K562 (cell line): ENCODE data around the gene COL23A1. TPM values are rescaled to one million over a fixed set of nuclear protein-coding genes. Genes with fewer than 3 reads are reported as not detected.
A peak's percentile ranks its signal among the peaks of the same experiment; 100 is the strongest.

ENCODE experiments used
- ATAC-seq: fragments of 200-7000 bp; cut with Tn5 transposase; 3 replicates; pipeline ENCODE4 v1.9.1; 2020; ENCODE audit warnings: moderate library complexity
- BruUV-seq: library from RNA; stranded (reverse); fragments of 400-500 nt; replicated peaks from 2 replicates; lab custom pipeline; 2021; lab: Mats Ljungman, UMichigan
- CTCF ChIA-PET: fragments of 300-600 bp; formaldehyde crosslinking; extraction: SDS; loops from one replicate; lab custom pipeline; 2021; ENCODE audit warnings: low intra/inter-chr PET ratio; lab: Yijun Ruan, JAX
- POLR2A ChIA-PET: fragments of 300-600, 350-650 bp; sonication (Branson Sonifier 250); formaldehyde crosslinking; extraction: SDS; loops from one replicate; lab custom pipeline; 2021; ENCODE audit warnings: antibody characterized with exemption, inconsistent platforms; lab: Yijun Ruan, JAX
- DNase-seq, 4 experiments: peaks; one replicate each; pipeline versions ENCODE4 v3.0.0 to v3.0.0-alpha.2; 2011 to 2018; ENCODE audit warnings: low spot score in 3 of 4, mixed read lengths in 3 of 4; ENCODE audit errors: extremely low read depth in 1 of 4
- FAIRE-seq: peaks from 2 replicates; lab custom pipeline; 2011; peaks lifted over from hg19 to GRCh38; lab: Jason Lieb, UNC
- H2AFZ ChIP-seq: 2 replicates; pipeline ENCODE4 v1.6.0; 2011; ENCODE audit warnings: low read depth, low read length, control low read depth, inconsistent platforms
- H3K27ac ChIP-seq: fragments of 200-600 bp; 3 replicates; pipeline ENCODE4 v1.8.0; 2011; ENCODE audit warnings: low read depth, mild to moderate bottlenecking, control low read depth, inconsistent platforms, low read length, moderate library complexity, mixed read lengths; ENCODE audit errors: extremely low read depth
- H3K27me3 ChIP-seq, 2 experiments: fragments of 300-600 bp in 1 of 2; 2 replicates in 1 of 2; 3 replicates in 1 of 2; pipeline versions ENCODE4 v1.6.0 to v1.8.0; 2011; ENCODE audit warnings: inconsistent platforms in 2 of 2, low read length in 2 of 2, mild to moderate bottlenecking in 1 of 2, mixed read lengths in 1 of 2, moderate library complexity in 1 of 2; ENCODE audit not compliant: control insufficient read depth in 2 of 2, insufficient read depth in 2 of 2
- H3K36me3 ChIP-seq: fragments of 300-600 bp; 3 replicates; pipeline ENCODE4 v1.8.0; 2011; ENCODE audit warnings: mild to moderate bottlenecking, low read length, inconsistent platforms; ENCODE audit not compliant: control insufficient read depth, insufficient read depth
- H3K4me1 ChIP-seq, 2 experiments: fragments of 200-600 bp in 1 of 2; replicated peaks in 1 of 2; 2 replicates in 1 of 2; 3 replicates in 1 of 2; pipeline versions ENCODE4 v1.5.1 to v1.8.0; 2011; ENCODE audit warnings: inconsistent platforms in 2 of 2, low read length in 2 of 2, mild to moderate bottlenecking in 1 of 2, mixed read lengths in 1 of 2, moderate library complexity in 1 of 2; ENCODE audit not compliant: control insufficient read depth in 2 of 2, insufficient read depth in 2 of 2
- H3K4me2 ChIP-seq: 2 replicates; pipeline ENCODE4 v1.6.1; 2011; ENCODE audit warnings: low read length, control low read depth, inconsistent platforms, mixed read lengths; ENCODE audit not compliant: insufficient read depth
- H3K4me3 ChIP-seq: fragments of 200-600 bp; sonication (generic), shearing (Covaris generic); 2 replicates; pipeline ENCODE4 v1.5.1; 2016; ENCODE audit warnings: control low read depth, inconsistent platforms
- H3K79me2 ChIP-seq: fragments of 200-600 bp; 3 replicates; pipeline ENCODE4 v1.8.0; 2011; ENCODE audit warnings: low read length, inconsistent platforms; ENCODE audit not compliant: control insufficient read depth, insufficient read depth
- H3K9ac ChIP-seq, 2 experiments: 2 replicates each; pipeline versions ENCODE4 v1.6.0 to v1.6.1; 2011; ENCODE audit warnings: low read depth in 2 of 2, low read length in 2 of 2, control low read depth in 1 of 2, inconsistent platforms in 1 of 2, mild to moderate bottlenecking in 1 of 2, mixed read lengths in 1 of 2; ENCODE audit not compliant: insufficient read depth in 1 of 2
- H3K9me1 ChIP-seq: one replicate; pipeline ENCODE4 v1.6.0; 2011; ENCODE audit warnings: inconsistent platforms, mild to moderate bottlenecking, low read length, moderate library complexity; ENCODE audit not compliant: control insufficient read depth, insufficient read depth
- H3K9me3 ChIP-seq: replicated peaks from 2 replicates; pipeline ENCODE4 v1.5.1; 2011; ENCODE audit warnings: low read depth, low read length, inconsistent platforms; ENCODE audit not compliant: control insufficient read depth, insufficient read depth
- H4K20me1 ChIP-seq: replicated peaks from 2 replicates; pipeline ENCODE4 v1.6.1; 2011; ENCODE audit warnings: low read length, inconsistent platforms, mixed read lengths; ENCODE audit not compliant: control insufficient read depth, insufficient read depth
- ARID1B ChIP-seq: fragments of 450-650 bp; IDR thresholded peaks from 2 replicates; pipeline ENCODE4 v1.6.1; 2016; ENCODE audit warnings: antibody characterized with exemption, mild to moderate bottlenecking, inconsistent platforms
- CBFA2T2 ChIP-seq: fragments of 450-650 bp; conservative IDR thresholded peaks from 2 replicates; pipeline ENCODE4 v1.6.1; 2017; ENCODE audit warnings: mild to moderate bottlenecking
- CEBPG ChIP-seq, 3 experiments: fragments of 200-800 bp in 1 of 3; sonication (Bioruptor generic) in 1 of 3; sonication (generic) in 1 of 3; formaldehyde crosslinking in 1 of 3; IDR thresholded peaks in 2 of 3; conservative IDR thresholded peaks in 1 of 3; 2 replicates each; pipeline versions ENCODE4 v1.6.1 to v1.8.0; 2016 to 2022; ENCODE audit warnings: missing compliant biosample characterization in 2 of 3, missing genetic modification characterization in 2 of 3, mild to moderate bottlenecking in 1 of 3, missing genetic modification reagents in 1 of 3
- ERF ChIP-seq: fragments of 450-650 bp; formaldehyde crosslinking; IDR thresholded peaks from 2 replicates; pipeline ENCODE4 v1.4.0; 2020; ENCODE audit warnings: mild to moderate bottlenecking, mixed read lengths
- FOSL1 ChIP-seq: fragments of 200-800 bp; sonication (Bioruptor generic); conservative IDR thresholded peaks from 2 replicates; pipeline ENCODE4 v1.6.1; 2016; ENCODE audit warnings: missing genetic modification characterization, missing compliant biosample characterization
- FUS ChIP-seq: fragments of 200-400 bp; formaldehyde crosslinking; optimal IDR thresholded peaks from 2 replicates; pipeline ENCODE3; 2017; ENCODE audit warnings: low read depth, low read length
- GTF3C2 ChIP-seq: IDR thresholded peaks from 3 replicates; pipeline ENCODE4 v1.6.1; 2011; ENCODE audit warnings: borderline replicate concordance, mild to moderate bottlenecking, moderate library complexity; ENCODE audit not compliant: insufficient read length; ENCODE audit errors: extremely low read depth
- NFE2 ChIP-seq: IDR thresholded peaks from 2 replicates; pipeline ENCODE4 v1.6.1; 2014; ENCODE audit warnings: antibody characterized with exemption, low read depth
- TAL1 ChIP-seq: fragments of 450-650 bp; IDR thresholded peaks from 2 replicates; pipeline ENCODE4 v1.6.1; 2016; ENCODE audit warnings: mild to moderate bottlenecking
- TCF7L2 ChIP-seq: fragments of 150-350 bp; IDR thresholded peaks from 2 replicates; pipeline ENCODE4 v1.6.1; 2016; ENCODE audit warnings: low read depth, mild to moderate bottlenecking, low read length, moderate library complexity
- ZBTB12 ChIP-seq: fragments of 250-450 bp; sonication (Bioruptor Pico); IDR thresholded peaks from 2 replicates; pipeline ENCODE4 v1.4.0; 2020
- ZNF224 ChIP-seq: sonication (generic); formaldehyde crosslinking; IDR thresholded peaks from 2 replicates; pipeline ENCODE4 v1.8.0; 2022; ENCODE audit warnings: mild to moderate bottlenecking, missing genetic modification reagents
- WGBS: fragments of 100-300 bp; shearing (Covaris generic); methylation state at CpG from one replicate; pipeline ENCODE4 v1.1.6; 2016; ENCODE audit warnings: low coverage, mixed read lengths; ENCODE audit not compliant: insufficient coverage; ENCODE audit errors: missing lambda C conversion rate; 5-methylcytosine and 5-hydroxymethylcytosine counted together
- in situ Hi-C: fragments of 300-500 bp; cut with MboI; formaldehyde crosslinking; loops from 4 replicates; pipeline ENCODE4 v1.15.0; 2018; ENCODE audit warnings: inconsistent platforms, mixed read lengths
- intact Hi-C: fragments of 100-400 bp; cut with micrococcal nuclease; formaldehyde crosslinking; loops from 2 replicates; pipeline ENCODE4 v1.14.2; 2022
- polyA plus RNA-seq, 8 experiments: library from polyadenylated mRNA; depleted of rRNA in 4 of 8; stranded (reverse) in 5 of 8; unstranded in 3 of 8; fragments of >200 nt; fragmentation: Nextera tagmentation in 2 of 8; fragmentation: Illumina TruSeq in 1 of 8; extraction: Ambion mirVana in 2 of 8; extraction: Trizol in 1 of 8; gene quantifications; 2 replicates each; pipeline versions ENCODE4 v1.2.1 to v1.2.3, GENCODE V29; 2011 to 2014; ENCODE audit warnings: inconsistent platforms in 1 of 8, missing spikeins in 1 of 8
- total RNA-seq, 7 experiments: library from RNA; depleted of rRNA in 6 of 7; stranded (reverse); fragments of >200 nt in 6 of 7; fragmentation: Illumina TruSeq in 2 of 7; extraction: Trizol in 2 of 7; gene quantifications; 2 replicates each; pipeline versions ENCODE4 v1.2.1 to v1.2.3, GENCODE V29; 2011 to 2021; ENCODE audit warnings: low replicate concordance in 1 of 7

Gene COL23A1
- total and polyA plus RNA-seq, 9 of the 15 experiments (the other 6 are each of a cell fraction or from before 2014, with no cell fraction given), result 0.09 TPM; not detected in 8

GRCh38 chr5:178453224-178453623, 137.0 kb downstream of the COL23A1 start (continued):
- no peak for TF ChIP-seq FUS
- TF ChIP-seq ZNF224 (CRISPR knock-in tag), result no peak
- peak; percentile 39 for TF ChIP-seq ARID1B
- peak; percentile 37; the same call in 1 of the 2 replicates for TF ChIP-seq NFE2
- no peak for TF ChIP-seq ZBTB12 (CRISPR knock-in tag)
- peak; percentile 21; the same call in 1 of the 2 replicates for TF ChIP-seq TAL1
- peak; percentile 51 for TF ChIP-seq CBFA2T2
- TF ChIP-seq ERF (CRISPR knock-in tag), result no peak
- TF ChIP-seq FOSL1 (tag), result peak; percentile 36; the same call in 1 of the 2 replicates

GRCh38 chr5:178450121-178451028, 139.8 kb downstream of the COL23A1 start:
- BruUV-seq, result no TSS peak
- FAIRE-seq (peak; percentile 66), ATAC-seq (peak; percentile 67), DNase-seq (peak; percentile 34 to 63 (median 46))
- H4K20me1 ChIP-seq, result no peaks in the 10 kb centered on the region
- CTCF ChIA-PET, result no interaction called here
- H3K9ac ChIP-seq, result peak overlapping the region; percentile 34 to 50; a peak in 3 of 4 replicates
- H3K4me1 ChIP-seq, result peaks cover 27 to 42% of the 10 kb centered on the region in 2 experiments
- H3K27ac ChIP-seq, result peak overlapping the region; percentile 82
- H3K36me3 ChIP-seq, result no peaks in the 10 kb centered on the region
- H3K4me2 ChIP-seq, result peak overlapping the region; percentile 78
- H3K4me3 ChIP-seq, result no peak overlapping the region
- 0 out of 2 replicates have a peak, but pooled peaks cover 3% of the 10 kb centered on the region for H3K9me3 ChIP-seq
- H3K79me2 ChIP-seq, result no peaks in the 10 kb centered on the region
- H3K27me3 ChIP-seq, result no peaks in the 10 kb centered on the region; a peak in 1 of 5 replicates
- intact Hi-C loops, result no loop called here
- no peaks in the 10 kb centered on the region for H3K9me1 ChIP-seq
- in situ Hi-C loops, result no loop called here
- POLR2A ChIA-PET, result interaction anchor here (0.7 to 2.3 kb wide), 5 partner anchors 12 to 246 kb away, joined by 3 to 7 read pairs (median 3); no protein-coding TSS in a partner anchor
- WGBS, result 23% methylated on average over 18 of the region's 19 CpGs
- peak overlapping the region; percentile 75 for H2AFZ ChIP-seq
- no peak for TF ChIP-seq CEBPG (CRISPR knock-in tag; IDR thresholded peaks at IDR 0.05)
- 0 out of 4 replicates have a peak, but pooled peaks of 1 of the 2 experiments have one; percentile 30 for TF ChIP-seq CEBPG (tag; conservative IDR thresholded peaks at IDR 0.05 in 1 of 2, IDR thresholded peaks at IDR 0.05 in 1 of 2)
- no peak for TF ChIP-seq TCF7L2
- no peak for TF ChIP-seq GTF3C2
